GM12873 (cell line): ENCODE results near the gene KCMF1.

Experiments used
- TF ChIP-seq, protein P1 (sequence below): IDR thresholded peaks from 2 replicates; pipeline ENCODE4 v1.5.1; 2012; ENCODE audit warnings: low read depth, mild to moderate bottlenecking, moderate library complexity, low read length, control low read depth; ENCODE audit not compliant: insufficient read depth; ENCODE audit errors: missing control alignments

Gene KCMF1

GRCh38 chr2:85061896-85062295, 90.9 kb downstream of the KCMF1 start:
- TF ChIP-seq, protein P1, sequence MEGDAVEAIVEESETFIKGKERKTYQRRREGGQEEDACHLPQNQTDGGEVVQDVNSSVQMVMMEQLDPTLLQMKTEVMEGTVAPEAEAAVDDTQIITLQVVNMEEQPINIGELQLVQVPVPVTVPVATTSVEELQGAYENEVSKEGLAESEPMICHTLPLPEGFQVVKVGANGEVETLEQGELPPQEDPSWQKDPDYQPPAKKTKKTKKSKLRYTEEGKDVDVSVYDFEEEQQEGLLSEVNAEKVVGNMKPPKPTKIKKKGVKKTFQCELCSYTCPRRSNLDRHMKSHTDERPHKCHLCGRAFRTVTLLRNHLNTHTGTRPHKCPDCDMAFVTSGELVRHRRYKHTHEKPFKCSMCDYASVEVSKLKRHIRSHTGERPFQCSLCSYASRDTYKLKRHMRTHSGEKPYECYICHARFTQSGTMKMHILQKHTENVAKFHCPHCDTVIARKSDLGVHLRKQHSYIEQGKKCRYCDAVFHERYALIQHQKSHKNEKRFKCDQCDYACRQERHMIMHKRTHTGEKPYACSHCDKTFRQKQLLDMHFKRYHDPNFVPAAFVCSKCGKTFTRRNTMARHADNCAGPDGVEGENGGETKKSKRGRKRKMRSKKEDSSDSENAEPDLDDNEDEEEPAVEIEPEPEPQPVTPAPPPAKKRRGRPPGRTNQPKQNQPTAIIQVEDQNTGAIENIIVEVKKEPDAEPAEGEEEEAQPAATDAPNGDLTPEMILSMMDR = no peak

DNA sequence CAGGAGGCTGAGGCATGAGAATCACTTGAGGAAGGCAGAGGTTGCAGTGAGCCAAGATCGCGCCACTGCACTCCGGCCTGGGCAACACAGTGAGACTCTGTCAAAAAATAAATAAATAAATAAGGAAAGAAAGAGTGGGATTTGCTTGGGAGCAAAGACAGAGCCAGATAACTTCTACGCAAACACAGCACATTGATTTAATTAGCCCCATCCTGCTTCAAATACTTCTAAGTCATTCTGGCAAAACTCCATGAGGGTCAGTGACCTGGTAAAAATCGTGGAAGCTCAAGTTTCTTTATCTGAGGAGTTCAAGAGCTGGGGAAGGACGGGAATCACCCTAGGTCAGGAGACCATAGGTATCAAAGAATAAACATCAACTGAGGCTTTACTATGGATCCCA, 91.6 kb downstream of the KCMF1 start:
- TF ChIP-seq, protein P1 = no peak

DNA sequence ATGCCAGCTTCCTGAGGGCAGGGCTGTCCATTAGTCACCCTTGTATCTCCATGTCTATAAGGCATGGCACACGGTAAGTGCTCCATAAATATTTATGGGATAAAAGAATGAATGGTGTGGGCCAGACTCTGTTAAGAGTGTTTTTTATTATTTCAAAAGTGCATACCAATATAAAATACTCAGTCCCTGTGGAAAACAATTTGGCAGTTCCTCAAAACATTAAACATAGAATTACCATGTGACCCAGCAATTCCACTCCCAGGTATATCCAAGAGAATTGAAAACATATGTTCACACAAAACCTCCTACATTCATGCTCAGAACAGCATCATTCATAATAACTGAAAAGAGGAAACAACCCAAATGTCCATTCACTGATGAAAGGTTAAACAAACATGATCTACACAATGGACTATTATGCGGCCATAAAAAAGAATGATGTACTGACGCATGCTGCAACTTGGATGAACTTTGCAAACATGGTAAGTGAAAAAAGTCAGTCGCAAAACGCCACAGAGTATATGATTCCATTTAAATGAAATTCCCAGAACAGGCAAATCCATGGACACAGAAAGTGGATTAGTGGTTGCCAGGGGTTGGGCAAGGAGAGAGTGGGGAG, 93.1 kb downstream of the KCMF1 start:
- TF ChIP-seq, protein P1 = no peak

DNA sequence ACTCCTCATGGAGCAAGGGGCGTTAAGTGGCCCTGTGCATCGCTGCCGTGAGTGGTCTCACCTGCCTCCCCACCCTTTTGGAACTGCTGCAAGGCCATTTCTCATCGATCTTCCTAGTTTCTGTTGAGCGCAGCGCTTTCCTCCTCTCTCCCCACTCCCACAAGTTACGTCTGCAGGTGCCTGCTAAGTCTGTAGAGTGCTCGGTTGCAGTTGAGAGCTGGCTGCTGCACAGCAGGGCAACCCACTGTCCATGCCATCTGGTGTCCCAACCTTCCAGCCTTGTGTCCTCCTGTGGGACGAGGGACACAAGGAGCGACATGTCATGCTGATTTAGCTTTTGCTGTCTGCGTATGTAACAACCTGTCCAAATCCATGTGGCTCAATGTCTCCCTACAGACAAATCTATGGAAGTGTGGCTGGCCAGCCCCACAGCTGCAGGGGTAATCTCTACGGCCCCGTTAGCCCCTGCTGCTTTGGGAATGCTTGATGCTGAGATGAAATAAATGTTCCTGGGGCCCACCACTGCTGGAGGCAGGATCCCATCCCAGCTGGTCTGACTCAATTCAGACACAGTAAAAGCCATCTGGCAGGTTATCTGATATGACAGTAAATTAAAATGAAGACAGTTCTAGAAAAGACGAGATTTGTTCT, 94.1 kb downstream of the KCMF1 start:
- TF ChIP-seq, protein P1 = no peak

DNA sequence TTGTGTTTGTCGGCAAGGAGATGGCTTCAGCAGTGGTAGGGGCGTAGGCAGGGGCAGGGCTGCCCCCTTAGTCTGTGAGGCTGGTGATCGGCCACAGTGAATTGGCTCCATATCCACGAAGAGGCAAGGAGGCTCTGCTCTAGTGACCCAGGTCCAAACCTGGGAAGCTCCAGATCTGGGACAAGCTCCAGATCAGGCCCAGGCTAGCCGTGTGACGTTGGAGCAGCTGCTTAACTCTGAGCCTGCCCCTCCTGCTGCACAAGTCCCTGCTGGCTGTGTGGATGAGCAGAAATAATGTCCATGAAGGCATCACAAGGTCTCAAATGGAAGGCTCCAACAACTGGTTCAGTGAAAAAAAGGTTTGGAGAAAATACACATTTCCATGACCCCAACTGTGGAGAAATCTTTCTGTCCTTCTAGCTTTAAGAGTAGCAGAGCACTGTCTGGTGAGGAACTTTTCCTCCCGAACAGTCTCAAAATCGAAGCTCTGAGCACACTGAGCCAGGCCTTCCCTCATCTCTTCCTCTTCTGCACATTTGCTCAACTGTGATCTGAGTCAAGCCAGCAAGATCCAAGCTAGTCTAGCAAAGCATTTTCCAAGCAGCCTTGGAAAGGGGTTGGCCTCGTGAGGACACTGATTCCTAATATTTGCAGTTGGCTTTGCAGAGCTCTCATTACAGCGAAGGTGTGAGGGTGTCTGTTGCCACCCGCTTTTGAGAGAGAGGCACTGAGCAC, 95.2 kb downstream of the KCMF1 start:
- TF ChIP-seq, protein P1 = no peak

DNA sequence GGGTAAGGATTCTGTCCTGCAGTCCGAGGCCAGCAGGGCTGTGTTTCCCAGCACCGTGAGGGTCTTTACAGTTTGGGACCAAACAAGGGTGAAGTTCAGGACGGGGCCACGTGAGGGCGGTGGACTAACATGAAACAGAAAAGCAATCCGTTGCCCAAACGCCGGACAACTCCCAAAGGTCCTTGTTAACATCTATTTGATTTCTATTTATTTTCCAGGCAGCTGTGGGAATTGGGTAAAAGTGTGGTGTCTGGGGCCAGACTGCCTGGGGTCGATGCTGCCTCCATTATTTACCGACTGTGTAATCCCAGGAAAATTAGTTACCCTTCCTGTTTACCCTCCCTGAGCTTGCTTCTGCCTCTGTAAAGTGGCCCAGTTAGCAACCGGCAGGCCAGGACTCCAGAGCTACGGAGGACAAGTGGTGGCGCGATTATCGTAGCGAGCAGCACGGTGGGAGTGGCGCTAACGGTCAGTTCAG, 96.0 kb downstream of the KCMF1 start:
- TF ChIP-seq, protein P1 = peak; percentile 79

DNA sequence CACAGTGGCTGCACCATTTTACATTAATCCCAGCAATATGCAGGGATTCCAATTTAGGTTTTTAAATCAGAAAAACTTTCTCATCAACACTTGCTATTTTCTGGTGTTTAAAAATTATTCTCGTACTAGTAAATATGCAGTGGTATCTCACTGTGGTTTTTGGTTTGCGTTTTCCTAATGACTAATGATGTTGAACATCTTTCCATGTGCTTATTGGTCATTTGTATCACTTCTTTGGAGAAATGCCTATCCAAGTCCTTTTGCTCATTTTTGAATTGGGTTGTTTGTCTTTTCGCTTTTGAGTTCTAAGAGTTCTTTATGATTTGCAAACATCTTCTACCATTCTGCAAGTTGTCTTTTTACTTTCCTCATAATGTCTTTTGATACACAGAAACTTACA, 100.1 kb downstream of the KCMF1 start:
- TF ChIP-seq, protein P1 = no peak
